Tibial artery (tissue), 4 donors: ENCODE measurements around the gene TBL1X.
A peak's percentile ranks its signal among the peaks of the same experiment; 100 is the strongest.

Experiments
- DNase-seq, 2 donors: peaks; one replicate each; pipeline ENCODE4 v3.0.0-alpha.2; 2019
- H3K27ac ChIP-seq, 2 donors: fragments of 200-600 bp; sonication (generic) in 1 of 2; 1 replicate in 1 of 2; 2 replicates in 1 of 2; pipeline ENCODE4 v1.5.1; 2018 to 2019; ENCODE audit warnings: mild to moderate bottlenecking in 1 of 2
- H3K27me3 ChIP-seq, 2 donors: fragments of 200-600 bp; sonication (generic) in 1 of 2; one replicate each; pipeline versions ENCODE4 v1.5.1 to v1.6.0; 2016 to 2019
- H3K36me3 ChIP-seq, 3 donors: fragments of 200-600 bp; sonication (generic) in 2 of 3; one replicate each; pipeline ENCODE4 v1.5.1; 2016 to 2019; ENCODE audit warnings: mild to moderate bottlenecking in 2 of 3
- H3K4me1 ChIP-seq, 4 donors: fragments of 200-600 bp; sonication (generic) in 2 of 4; 1 replicate in 3 of 4; 2 replicates in 1 of 4; pipeline ENCODE4 v1.5.1; 2016 to 2019
- H3K4me3 ChIP-seq, 2 donors: fragments of 200-600 bp; sonication (generic) in 1 of 2; 1 replicate in 1 of 2; 2 replicates in 1 of 2; pipeline ENCODE4 v1.5.1; 2018 to 2019; ENCODE audit warnings: mild to moderate bottlenecking in 2 of 2
- H3K9me3 ChIP-seq, 3 donors: fragments of 200-600 bp; sonication (generic) in 1 of 3; one replicate each; pipeline ENCODE4 v1.5.1; 2016 to 2019
- CTCF ChIP-seq, 2 experiments: fragments of 200-600 bp in 1 of 2; fragments of 450-650 bp in 1 of 2; IDR thresholded peaks; one replicate each; pipeline ENCODE4 v1.5.1; 2017 to 2019; ENCODE audit warnings: antibody characterized with exemption in 2 of 2, mild to moderate bottlenecking in 1 of 2, moderate library complexity in 1 of 2
- intact Hi-C: fragments of 100-400 bp; cut with DNase I; formaldehyde crosslinking; loops from one replicate; pipeline ENCODE4 v1.15.0; 2023; ENCODE audit warnings: low total_unique reads

TBL1X gene

GRCh38 chrX:9642270-9642995 is 177.6 kb downstream of the TBL1X start:
- DNase-seq, result no peak
- peaks cover 0 to 15% (median 1%) of the 10 kb centered on the region in 4 donors for H3K4me1 ChIP-seq
- TF ChIP-seq CTCF (IDR thresholded peaks at IDR 0.05), result no peak
- no peaks in the 10 kb centered on the region for H3K27me3 ChIP-seq
- H3K27ac ChIP-seq, result no peak overlapping the region
- no peak overlapping the region for H3K4me3 ChIP-seq
- no peaks in the 10 kb centered on the region for H3K36me3 ChIP-seq
- intact Hi-C loops, result no loop called here
- no peaks in the 10 kb centered on the region for H3K9me3 ChIP-seq

- H3K36me3 ChIP-seq, result no peaks in the 10 kb centered on the region
- intact Hi-C loops, result no loop called here
- no peak overlapping the region for H3K27ac ChIP-seq
- TF ChIP-seq CTCF (IDR thresholded peaks at IDR 0.05), result no peak
- H3K9me3 ChIP-seq, result no peaks in the 10 kb centered on the region
- H3K4me3 ChIP-seq, result no peak overlapping the region
- no peaks in the 10 kb centered on the region for H3K27me3 ChIP-seq
- no peak for DNase-seq
- peaks cover 0 to 29% (median 7%) of the 10 kb centered on the region in 4 donors for H3K4me1 ChIP-seq
Observed at GRCh38 chrX:9643807-9644206, 178.9 kb downstream of the TBL1X start.

GRCh38 chrX:9644335-9644734 is 179.5 kb downstream of the TBL1X start:
- Histone ChIP-seq H3K27ac (no peak overlapping the region), H3K4me1 (peaks cover 0 to 33% (median 7%) of the 10 kb centered on the region in 4 donors), H3K9me3 (no peaks in the 10 kb centered on the region), H3K4me3 (no peak overlapping the region), H3K36me3 (no peaks in the 10 kb centered on the region), H3K27me3 (no peaks in the 10 kb centered on the region)
- no peak for DNase-seq
- intact Hi-C loops, result no loop called here
- TF ChIP-seq CTCF (IDR thresholded peaks at IDR 0.05), result no peak

GRCh38 chrX:9646471-9647224 is 181.8 kb downstream of the TBL1X start:
- no peak for TF ChIP-seq CTCF (IDR thresholded peaks at IDR 0.05)
- H3K4me1 ChIP-seq, result peaks cover 0 to 45% (median 11%) of the 10 kb centered on the region in 4 donors
- no peak for DNase-seq
- intact Hi-C loops, result no loop called here
- no peaks in the 10 kb centered on the region for H3K27me3 ChIP-seq
- H3K4me3 ChIP-seq, result no peak overlapping the region
- no peaks in the 10 kb centered on the region for H3K9me3 ChIP-seq
- H3K27ac ChIP-seq, result peak overlapping the region; percentile 48 to 59
- no peaks in the 10 kb centered on the region for H3K36me3 ChIP-seq

GRCh38 chrX:9647431-9647830 is 182.6 kb downstream of the TBL1X start:
- Histone ChIP-seq H3K4me1 (peaks cover 0 to 45% (median 11%) of the 10 kb centered on the region in 4 donors), H3K27ac (peak overlapping the region; percentile 48 to 59), H3K9me3 (no peaks in the 10 kb centered on the region), H3K4me3 (no peak overlapping the region), H3K36me3 (no peaks in the 10 kb centered on the region), H3K27me3 (no peaks in the 10 kb centered on the region)
- no peak for DNase-seq
- no peak for TF ChIP-seq CTCF (IDR thresholded peaks at IDR 0.05)
- intact Hi-C loops, result no loop called here
